Stimulated activated naive CD4-positive, alpha-beta T cell (primary cell): Measurements from ENCODE around the gene SLC9A3.
"Not testable (repeated sequence)": the region's sequence is repeated elsewhere in the genome, so short reads cannot be mapped to it uniquely, and the experiment has no call there.

ENCODE experiments used
- DNase-seq, 6 experiments: peaks; one replicate each; lab custom pipeline; 2025; lab: John Stamatoyannopoulos, UW

The SLC9A3 gene

DNA sequence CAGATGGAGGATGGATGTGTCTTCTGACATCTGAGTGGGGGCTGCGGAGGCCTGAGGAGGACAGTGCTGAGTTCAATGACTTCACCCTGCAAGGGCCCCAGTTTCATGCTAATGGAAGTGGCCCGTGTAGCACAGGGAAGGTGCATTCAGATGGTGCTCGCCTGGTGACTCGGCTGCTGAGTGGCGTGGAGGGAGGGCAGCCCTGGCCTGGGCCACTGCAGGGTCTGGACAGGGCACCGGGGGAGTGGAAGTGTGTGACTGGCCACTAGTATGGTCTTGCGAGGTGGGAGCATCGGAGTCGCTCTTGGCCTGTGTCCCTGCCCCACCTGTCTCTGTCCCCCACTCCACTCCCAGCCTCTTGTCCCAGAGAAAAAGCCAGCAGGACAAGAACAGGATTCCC, 1.7 kb upstream of the SLC9A3 start:
- no peak for DNase-seq

DNA sequence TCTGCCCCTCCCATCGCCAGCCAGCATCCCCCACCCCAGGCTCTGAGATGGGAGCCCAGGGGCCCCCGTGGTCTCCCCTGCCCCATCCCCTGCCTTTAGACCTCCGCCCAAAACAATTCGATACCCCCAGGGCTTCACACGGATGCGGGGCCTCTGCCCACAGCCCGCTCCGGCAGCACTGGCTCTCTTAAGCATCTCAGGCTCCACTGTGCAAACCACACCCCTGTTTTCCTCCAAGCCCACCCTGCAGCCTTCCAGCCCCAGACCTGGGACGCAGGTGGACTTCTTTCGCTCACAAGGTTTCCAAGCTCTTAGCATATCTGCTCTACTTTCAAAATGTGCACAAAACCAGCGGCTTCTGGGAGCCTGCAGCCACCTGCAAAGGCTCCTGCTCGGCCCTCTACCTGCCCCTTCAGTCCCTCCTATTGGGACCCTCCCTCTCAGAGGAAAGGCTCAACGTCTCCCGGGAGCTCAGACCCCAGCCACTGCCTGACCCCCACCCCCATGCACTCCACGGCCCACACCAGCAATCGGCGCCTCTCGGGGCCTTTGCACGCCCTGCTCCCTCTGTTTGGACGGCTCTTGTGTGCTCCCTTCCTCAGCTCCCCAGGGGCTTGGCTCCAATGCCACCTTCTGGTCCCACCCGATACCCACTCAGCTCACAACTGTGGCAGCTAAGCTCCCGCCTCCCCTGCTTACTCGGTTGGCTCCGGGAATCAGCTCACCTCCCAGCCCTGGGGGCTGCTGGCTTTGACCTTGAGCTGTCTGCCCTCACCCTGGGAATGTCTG, 918 bp upstream of the SLC9A3 start:
- DNase-seq, result no peak

DNA sequence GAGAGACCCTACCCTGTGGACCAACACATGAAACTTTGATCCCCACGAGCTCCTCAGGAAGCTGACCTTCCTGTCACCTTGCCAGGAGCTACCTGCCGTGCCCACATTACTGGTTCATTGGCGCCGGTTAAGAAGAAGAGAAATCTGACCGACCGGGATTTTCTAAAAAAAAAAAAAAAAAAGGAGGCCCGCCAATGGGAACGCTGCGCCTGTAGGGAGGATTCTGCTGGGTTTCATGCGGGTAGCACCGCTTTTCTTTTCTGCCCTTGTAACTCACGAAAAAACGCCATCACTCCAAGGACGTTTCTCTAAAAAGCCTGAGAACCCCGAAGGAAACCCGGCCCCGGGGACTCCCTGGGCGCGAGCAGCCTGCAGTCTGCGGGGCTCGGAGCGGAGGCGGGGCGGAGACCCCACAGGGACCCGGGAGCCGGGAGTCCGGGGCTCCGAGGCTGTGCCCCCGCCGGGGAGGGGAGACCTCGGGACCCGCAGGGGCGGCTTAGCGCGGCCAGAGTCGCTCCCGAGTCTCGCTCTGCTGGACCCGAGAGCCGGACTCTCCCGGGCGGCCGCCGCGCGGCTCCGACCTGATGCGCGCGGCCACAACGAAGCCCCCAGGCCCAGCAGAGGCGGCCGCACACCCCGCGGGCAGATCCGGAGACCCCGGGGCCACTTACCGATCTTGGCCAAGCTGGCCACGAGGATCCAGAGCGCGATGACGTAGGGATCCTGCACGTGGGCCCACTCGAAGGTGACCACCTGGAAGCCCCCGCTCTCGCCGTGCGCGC, 617 bp downstream of the SLC9A3 start:
- no peak for DNase-seq

DNA sequence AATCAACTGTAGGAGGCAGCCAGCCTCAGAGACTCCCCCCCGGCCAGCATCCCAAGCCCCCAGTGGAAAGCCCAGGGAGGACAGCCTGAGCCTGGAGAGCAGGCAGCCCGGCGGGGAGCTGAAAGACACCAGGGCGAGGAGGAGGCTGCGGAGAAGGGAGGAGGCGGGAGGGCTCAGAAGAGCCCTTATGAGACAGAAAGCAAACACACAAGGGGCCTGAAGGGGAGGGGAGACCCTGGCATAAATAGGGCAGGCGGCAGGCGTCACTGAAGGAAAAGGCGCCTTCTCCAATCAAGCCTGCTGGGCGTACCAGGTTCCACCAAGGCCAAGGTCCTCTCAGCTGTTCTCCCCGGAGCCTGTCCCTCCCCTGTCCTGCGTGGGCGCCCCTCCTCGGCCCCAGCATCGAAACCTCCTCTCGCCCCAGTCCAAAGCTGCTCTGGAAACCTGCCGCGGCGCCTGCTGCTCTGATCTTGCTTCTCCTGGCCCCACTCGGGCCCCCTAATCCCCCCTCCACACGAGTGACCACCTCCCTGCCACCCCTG, 1.3 kb downstream of the SLC9A3 start:
- DNase-seq, result no peak

DNA sequence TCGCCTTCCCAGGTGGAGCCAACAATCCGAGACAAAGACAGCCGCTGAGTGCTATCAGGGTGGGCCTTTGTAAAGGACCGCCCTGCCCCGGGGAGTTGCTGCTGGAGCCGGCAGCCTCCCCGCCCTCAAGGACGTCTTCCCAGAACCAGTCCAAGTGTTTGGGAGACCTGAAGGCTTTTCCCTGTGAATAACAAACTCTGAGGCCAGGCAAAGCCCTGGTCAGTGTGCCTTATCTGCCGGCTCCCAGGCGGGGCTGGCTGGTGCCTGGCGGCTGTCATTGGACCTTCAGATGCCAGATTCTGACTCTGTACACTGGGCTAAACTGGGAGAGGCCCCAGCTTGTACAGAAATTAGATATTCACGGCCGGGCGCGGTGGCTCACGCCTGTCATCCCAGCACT, 2.1 kb downstream of the SLC9A3 start:
- DNase-seq, result no peak

DNA sequence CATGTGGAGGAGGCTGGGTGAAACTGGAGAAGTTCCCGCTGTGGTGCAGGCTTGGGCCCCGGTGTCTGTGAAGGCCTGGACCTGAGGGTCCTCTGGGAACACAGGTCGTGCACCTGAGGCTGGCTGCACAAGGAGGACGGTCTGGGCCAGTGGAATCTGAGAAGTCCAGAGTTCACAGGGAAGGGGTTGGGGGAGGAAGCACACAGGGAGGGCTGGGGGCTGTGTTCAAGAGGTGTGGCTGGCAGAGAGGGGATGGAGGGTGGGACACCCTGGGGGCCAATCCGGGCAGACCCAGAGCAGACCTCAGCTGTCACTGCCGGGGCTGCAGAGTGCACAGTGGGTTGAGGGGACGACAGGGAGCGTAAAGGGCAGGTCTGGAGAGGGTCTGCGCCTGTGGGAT, 2.6 kb downstream of the SLC9A3 start:
- DNase-seq, result no peak

DNA sequence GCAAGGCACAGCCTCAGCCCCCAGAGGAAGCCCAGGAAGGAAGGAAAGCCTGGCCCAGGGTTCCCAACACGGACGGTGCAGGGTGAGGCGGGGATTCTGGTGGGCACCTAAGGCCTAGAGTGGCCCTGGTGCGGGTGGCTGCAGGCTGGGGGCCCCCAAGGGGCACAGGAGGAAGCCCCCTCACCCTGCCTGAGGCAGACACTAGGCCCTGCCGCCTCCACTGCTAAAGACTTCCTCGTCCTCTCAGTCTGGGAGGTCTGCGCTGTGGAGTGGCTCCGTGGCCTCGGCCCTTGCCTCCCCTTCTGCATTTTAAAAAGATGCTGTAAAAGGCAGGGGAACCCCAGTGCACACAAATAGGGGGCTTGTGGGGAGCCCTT, 3.4 kb downstream of the SLC9A3 start:
- no peak for DNase-seq

DNA sequence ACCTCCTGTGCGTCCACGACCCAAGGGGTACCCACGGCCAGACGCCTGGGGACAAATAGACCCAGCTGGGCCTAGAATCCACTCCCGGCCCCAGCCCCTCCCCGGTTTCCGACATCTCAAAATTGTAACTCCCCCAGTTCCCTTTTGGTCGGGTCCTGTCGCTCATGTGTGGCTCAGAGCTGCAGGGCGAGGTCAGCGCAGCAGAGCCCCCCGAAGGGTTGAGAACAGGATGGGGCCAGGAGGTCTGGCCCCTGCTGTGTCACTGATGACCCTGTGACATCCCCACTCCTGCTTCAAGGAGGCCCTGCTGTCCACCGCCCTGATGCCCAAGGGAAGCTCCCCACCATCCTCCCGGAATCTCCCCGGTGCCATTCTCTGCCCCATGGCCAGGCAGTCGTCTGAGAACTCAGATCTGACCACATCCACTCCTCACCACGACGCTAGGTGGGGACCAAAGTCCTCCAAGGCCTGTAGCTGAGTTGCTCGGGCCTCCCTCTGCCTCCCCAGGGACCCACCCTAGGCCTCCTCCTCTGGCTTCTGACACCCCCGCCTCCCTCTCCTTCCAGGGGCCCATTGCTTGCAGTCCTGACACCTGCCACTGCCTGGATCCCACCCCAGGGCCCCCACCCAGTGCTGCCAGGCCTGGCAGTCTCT, 3.9 kb downstream of the SLC9A3 start:
- no peak for DNase-seq

DNA sequence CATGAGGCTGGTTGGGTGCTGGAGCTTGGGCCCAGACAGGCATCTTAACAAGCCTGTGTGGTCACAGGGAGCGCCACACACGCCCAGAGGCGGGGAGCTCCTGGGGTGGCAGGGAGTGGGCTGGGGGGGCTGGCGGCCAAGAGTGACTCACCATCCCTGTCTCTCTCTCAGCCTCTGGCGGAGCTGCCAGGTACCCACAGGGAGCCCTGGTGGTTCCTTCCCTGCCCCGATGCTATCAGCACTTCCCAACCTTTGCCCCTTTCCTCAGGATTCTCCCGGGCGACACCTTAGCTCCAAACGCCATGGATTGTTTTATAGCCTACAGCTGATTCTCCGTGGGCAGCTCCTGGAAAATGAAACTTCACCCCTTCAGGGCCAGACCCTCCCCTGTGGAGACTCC, 5.5 kb downstream of the SLC9A3 start:
- no peak for DNase-seq

DNA sequence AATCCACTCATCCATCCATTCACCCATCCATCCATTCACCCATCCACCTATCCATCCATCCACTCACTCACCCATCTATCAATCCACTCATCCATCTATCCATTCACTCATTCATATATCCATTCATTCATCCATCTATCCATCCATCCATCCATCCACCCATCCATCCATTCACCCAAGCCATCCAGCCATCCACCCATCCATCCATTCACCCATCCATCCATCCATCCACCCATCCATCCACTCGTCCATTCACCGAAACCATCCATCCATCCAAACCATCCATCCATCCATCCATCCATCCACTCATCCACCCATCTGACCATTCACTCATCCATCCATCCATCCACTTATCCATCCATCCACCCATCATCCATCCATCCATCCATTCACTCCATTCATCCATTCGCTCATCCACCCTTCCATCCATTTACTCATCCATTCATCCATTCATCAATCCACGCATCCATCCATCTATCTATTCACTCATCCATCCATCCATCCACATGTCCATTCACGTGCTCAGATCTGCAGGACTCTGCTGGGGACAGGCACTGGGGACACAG, 6.6 kb downstream of the SLC9A3 start:
- DNase-seq, result no peak

DNA sequence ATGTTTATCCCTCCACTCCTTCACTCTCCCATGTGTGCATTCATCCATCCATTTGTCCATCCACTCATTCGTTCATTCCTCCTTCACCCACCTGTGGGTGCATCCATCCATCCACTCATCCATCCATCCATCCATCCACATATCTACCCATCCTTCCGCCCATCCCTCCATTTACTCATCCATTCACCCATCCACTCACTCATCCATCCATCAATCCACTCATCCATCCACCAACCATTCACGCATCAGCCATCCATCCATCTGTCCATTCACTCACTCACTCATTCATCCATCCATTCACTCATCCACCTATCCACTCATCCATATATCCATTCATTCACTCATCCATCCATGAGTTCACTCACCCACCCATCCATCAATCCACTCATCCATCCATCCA, 7.3 kb downstream of the SLC9A3 start:
- no peak for DNase-seq

DNA sequence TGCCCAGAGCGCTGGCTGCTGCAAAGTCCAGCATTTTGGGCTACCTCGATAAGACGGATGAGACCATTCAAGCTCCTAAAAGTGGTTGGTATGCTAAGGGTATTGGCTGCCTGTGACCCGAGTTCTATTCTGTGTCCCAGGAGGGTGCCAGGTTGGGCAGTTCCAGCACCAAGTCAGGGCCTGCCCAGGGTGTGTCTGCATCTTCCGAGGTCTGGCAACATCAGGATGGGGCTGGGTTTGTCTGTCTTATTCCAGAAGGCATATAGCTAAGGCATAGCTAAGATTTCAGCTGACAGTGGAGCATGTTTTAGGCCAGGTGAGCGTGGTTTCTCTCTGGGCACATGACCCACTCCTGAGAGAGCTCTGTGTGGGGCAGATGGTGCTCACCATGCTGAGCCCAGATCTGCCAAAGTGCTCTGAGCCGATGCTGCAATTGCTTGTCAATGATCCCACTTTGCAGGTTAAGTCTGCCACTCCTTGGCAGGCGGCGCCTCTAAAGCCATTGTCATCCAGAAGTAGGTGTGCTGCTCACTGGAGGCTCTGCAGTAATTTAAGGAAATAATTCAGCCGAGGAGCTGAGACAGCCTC, 7.8 kb downstream of the SLC9A3 start:
- DNase-seq, result no peak

DNA sequence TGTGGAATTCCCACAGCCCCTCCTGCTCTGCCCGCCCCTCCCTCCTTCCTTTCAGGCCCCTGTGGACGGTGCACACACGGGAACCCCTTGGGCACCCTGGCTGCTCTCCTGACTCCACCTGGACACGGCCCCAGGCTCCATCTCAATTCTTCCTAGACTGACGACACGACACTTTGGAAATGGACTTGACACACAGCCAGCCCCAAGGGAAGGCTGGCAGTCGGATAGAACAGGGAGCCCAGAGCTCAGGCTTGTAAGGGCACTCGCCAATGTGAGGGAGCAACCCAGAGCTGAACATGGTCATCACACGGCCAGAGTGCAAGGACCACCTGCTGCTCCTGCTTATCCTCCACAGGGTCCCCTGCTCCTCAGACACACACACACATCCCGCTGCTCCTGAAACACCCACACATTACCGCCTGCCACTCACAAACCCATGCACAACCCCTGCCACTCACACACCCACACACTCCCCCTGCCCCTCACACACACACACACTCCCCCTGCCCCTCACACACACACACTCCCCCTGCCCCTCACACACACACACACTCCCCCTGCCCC, 8.9 kb downstream of the SLC9A3 start:
- no peak for DNase-seq

DNA sequence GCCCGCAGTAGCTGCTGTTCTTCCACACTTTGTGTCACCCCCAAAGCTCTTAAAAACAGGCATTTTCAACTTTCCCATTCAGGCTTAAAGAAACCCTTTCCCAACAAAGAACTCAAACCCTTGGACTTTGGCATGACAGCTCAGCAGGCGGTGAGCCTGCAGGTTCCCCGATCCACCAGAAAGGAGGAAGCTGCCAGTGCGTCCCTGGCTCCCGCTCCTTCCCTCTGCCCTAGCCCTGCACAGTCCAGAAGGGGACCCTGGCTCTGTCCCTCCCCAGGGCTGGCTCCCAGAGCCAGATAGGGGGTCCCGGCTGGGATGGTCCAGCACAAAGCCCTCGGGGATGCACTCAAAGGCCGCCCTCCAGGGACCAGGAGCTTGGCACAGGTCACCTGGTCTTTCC, 9.6 kb downstream of the SLC9A3 start:
- no peak for DNase-seq

DNA sequence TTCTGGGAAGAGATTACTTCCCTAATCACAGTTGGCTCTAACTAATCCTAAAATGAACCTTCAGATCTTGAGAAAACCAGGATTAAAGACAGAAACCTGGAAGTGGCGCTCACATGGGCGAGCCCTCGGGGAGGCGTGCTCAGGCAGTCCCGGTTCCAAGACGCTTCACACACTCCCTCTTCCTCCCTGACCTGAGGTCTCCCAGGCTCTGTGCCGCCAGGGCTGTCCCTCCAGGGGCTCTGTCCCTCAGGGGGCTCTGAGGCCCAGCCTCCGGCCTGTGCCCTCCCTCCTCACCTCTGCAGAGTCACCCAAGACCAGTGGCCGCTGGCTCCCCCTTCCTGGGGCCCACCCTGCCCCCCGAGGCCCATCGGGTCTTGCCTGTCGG, 10.2 kb downstream of the SLC9A3 start:
- DNase-seq, result no peak

DNA sequence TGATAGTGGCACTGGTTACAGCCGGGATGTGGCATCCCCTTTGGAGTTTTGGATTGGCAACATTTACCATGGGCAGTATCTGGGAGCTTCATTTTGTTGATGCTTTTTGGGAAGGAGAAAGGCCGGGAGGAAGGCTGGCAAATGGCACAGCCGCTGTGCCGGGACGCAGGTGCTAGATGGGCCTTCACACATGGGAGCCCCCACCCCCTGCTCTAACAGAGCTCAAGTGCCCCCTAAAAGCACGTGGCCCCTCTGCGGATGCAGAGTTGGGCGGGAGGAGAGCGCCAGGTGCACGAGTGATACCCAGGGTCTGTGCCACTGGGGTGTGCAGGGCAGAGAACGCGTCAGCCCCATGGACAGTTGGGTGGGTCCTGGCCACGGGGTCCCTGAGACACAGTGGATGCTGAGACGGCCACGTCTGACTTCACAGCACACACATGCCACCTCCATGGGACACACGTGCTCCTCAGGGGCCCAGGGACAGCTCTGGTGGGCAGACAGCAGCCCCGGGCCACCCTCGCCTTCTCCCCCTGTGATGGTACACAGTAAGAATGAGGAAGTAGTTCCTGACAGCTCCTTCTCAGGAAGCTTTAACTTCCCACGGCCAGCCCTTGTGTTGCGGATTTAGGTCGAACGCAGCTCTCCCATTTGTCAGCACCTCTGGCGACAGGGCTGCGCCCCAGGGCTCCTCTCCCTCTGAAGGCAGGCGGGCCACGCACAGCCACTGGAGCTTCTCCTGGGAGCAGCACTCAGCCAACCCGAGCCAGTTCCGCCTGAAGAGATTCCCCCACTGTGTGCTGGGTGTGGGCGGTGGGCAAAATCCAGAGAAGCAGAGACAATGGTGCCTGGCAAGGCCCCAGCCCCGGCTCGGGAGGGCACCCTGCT, 10.8 kb downstream of the SLC9A3 start:
- no peak for DNase-seq

DNA sequence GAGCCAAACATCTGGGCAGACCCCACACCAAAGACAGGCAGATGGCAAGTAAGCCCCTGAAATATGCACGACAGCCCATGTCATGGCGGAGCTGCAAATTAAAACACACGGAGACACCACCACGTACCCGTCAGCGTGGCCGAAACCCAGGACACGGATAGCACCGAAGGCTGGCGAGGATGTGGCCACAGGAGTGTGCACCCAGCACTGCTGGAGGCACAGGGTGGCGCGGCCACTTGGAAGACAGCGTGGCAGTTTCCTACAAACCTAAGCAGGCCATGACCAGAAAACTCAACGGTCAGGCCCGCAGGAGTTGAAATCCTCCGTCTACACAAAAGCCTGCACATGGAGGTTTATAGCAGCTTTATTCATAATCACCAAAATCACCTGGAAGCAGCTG, 12.8 kb downstream of the SLC9A3 start:
- no peak for DNase-seq

DNA sequence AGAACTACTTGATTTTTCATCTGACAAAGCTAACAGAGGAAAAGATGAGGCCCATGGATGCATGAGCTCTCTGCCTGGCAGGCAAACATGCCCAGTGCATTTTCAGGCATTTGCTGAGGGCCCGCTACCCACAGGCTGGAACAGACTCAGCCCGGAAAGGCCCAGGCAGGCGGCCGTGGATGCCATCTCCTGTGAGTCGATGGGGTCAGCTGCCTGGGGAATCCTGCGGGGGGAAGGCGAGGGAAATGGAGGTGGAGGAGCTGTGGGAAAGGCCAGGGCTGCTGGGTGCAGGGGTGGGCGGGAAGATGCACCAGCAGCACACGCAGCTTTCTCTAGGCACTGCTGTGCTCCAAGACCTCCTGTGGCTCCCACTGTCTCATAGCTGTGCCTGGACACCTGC, 13.7 kb downstream of the SLC9A3 start:
- DNase-seq, result no peak

DNA sequence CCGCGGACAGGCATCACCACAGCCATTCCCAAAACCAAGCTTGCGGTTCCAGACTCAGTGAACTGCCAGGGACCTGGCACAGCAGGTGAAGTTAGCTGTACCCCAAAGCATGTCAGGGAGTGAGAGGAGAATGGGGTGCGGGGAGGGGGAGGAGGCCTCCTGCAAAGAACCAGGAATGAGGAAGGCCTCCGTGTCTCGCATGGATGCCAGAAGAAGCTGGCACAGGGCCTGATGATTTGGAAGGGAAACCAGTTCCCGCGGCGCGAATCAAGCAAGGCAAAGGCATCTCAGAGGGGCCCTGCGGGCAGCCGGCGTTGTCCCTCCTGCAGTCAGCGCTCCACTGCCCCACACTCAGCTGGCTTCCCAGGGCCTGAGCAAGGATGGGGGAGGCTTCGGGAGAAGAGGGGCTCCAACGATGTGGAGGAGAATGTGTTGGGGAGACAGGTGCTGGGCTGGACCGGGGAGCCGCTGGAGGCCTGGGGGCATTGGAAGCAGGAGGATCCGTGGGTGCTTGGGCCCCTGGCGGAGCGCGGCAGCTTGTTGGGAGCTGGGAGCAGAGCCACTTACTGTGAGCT, 14.6 kb downstream of the SLC9A3 start:
- DNase-seq, result no peak

DNA sequence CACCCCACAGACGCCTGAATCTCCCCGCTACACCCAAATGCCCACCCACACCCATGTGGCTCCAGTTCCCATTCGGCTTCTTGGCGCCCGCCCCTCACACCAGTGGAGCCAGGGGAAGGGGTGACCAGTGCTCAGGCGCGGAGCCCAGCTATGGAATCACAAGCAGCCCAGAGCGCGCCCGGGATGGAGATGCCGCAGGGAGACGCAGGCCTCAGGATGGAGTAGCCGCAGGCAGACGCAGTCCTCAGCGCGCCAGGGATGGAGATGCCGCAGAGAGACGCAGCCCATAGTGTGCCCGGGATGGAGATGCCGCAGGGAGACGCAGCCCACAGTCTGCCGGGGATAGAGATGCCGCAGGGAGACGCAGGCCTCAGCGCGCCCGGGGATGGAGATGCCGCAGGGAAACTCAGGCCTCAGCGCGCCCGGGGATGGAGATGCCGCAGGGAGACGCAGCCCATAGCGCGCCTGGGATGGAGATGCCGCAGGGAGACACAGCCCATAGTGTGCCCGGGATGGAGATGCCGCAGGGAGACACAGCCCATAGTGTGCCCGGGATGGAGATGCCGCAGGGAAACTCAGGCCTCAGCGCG, 16.2 kb downstream of the SLC9A3 start:
- DNase-seq, result not testable (repeated sequence)
